Colon (tissue), 2 donors: ENCODE measurements around the gene SLC7A11.

Experiments used
- FAIRE-seq: peaks from 2 replicates; lab custom pipeline; 2012; peaks lifted over from hg19 to GRCh38; lab: Jason Lieb, UNC
- donor health status: control.
- donor health status: control.

Gene SLC7A11

DNA sequence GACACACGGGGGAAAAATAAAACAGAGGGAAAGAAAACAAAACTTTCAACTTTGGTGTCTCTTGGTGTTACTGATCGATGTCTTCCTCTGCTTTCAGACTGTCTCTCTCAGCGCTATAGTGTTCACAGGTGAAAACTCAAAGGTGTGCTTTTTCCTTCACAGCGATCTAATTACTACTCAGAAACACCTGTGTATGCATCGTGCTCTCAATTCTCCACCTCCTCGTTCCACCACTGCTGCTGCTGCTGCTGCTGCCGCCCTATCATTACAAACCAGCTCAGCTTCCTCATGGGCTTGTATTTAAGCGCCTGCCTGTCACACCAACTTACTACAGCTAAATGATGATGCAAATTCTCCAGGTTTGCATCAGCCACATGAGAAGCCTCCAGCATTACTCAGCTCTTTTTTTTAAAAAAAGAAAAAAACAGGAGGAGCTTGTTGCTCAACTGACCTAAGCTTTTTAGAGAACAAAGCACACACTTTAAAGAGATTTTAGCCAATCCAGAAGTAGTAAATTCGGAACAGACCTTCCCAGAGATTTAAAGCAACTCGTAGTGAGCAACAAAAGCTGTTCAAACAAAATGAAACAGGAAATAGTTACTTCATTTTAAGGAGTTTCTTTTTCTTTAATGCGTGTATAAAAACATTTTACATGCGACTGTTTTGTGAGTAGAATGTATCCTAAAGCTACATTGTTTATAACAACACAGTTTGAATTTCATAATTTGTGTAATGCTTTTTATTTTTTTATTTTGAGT lies at the start of gene SLC7A11:
Gene SLC7A11 (minus strand): TSS at position 274 of the 758 bp plus-strand sequence. CDS start 280 bp downstream, outside the sequence.
- peak; percentile 95 for FAIRE-seq

DNA sequence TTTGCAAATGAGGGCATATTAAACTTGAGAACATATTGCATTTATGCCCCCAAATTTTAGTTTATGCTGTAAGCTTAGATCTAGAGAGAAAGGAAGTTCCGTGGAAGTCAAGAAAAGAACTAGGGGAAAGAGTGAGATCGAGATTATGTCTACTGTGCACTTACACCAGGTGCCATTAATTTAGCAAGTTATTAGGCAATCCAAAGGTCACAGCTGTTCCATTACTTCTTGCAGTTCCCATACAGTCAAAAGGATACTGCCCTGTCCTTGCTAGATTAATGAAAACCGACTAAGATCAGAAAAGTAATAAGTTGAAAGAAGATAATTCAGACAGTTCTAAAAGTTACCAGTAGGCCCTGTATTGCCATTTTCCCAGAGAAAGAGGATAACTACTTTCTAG lies 49.3 kb upstream of the SLC7A11 start:
- FAIRE-seq, result no peak

DNA sequence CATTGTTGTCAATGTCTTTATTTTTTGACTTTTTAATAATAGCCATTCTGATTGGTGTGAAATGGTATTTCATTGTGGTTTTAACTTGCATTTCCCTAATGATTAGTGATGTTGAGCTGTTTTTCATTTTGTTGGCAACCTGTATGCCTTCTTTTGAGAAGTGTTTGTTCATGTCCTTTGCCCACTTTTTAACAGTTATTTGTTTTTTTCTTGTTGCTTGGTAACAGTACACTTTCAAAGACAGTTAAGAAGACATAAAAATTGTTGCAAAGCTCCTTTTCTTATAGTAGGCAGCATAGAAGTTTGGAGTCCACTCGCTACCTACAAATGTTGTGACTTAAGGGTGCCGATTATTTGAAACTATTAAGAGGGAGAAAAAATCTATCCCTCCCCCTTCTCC lies 48.7 kb upstream of the SLC7A11 start:
- no peak for FAIRE-seq

DNA sequence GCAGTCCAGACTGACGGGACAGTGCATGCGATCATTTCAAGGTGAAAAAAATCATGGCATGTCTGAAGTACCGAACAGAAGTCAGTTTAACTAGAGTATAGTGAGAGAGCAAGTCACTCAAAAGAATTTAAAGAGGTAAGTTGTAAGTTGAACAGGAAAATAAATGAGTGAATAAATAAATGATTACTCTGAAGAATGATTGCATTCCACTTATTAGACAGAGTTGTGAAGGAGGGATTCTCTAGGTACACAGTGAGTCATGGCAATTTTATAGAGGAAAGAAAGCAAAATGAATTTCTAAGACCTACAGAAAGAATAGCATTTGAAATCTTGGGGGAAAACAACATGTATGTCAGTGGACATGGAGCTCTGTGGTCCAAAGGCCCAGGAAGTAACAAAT lies 37.1 kb upstream of the SLC7A11 start:
- no peak for FAIRE-seq

DNA sequence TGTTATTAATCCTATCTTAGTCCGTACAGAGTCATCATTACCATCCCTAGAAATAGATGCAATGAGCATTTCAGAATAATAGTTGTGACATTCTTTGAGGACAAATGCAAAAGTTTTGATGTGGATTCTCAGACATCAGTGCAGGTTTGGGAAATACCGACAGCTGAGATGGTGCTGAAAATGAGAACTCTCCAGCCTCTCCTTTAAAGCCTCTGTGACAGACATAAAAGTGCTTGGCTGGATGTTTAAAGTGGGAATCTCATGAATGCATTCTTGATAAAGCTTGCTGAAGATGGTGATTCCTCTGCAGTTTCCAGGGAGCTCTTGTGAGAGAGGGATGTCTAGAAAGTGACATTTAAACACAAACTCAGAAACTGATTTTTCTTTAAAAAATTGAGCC lies 35.0 kb upstream of the SLC7A11 start:
- no peak for FAIRE-seq

DNA sequence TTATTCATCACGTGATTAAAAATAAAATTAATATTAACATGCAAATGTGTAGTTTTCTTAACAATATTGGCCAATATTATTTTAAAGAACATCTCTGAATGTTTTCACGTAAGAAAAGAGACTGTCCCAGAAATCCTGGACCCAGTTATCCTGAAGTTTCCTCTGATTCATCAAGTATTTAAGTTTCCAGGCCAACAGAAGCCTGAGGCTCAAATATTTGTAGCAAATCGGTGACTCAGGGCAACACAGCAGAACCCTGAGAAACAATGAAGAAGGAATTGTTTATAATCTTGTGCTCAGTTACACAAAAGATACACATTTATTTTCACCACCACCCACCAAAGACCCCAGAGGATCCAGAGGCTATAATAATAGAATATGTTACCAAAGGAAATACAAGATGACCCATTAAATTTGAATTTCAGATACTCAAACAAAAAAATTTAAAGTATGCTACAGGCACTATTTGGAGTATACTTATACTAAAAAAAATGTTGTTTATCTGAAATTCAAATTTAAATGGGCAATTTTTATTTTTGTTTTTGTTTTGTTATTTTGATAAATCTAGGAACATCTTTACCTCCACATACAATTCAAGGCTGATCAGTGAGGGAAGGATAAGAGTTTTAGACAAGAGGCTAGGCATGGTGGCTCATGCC lies 33.9 kb upstream of the SLC7A11 start:
- no peak for FAIRE-seq

DNA sequence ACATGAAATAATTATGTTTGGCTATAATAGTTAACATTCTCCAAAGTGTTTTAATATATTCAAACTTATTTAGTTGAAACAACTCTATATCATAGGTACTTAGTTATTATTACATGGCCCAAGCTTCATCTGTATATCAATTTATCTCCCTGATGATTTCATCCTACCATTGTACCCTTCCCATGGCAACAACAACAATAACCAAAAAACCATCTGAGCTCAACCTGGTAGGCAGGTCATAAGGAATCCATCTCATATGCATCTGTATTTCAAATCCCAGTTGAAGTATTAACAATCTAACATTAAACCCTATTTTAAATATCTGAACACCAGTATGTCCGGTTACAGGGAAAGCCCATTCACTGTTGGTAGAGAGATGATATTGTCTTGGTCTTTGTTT lies 33.1 kb upstream of the SLC7A11 start:
- FAIRE-seq, result no peak

DNA sequence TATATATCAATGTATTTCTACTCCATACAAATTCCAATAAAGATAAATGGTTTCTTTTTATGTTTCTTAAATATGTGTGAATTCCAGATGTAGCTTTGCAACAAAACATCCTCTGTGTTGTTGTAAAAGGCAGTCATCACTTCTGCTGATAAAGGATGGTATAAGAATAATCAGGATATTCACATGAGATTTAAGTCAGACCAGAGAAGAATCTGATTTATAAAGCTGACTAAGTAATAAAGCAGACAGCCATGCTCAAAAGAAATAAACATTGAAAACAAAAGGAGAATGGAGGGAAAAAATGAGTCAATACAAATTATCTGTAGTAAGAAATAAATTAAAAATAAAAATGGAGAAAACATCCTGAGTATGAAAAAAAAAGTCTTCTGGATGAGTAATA lies 27.0 kb upstream of the SLC7A11 start:
- FAIRE-seq, result no peak

DNA sequence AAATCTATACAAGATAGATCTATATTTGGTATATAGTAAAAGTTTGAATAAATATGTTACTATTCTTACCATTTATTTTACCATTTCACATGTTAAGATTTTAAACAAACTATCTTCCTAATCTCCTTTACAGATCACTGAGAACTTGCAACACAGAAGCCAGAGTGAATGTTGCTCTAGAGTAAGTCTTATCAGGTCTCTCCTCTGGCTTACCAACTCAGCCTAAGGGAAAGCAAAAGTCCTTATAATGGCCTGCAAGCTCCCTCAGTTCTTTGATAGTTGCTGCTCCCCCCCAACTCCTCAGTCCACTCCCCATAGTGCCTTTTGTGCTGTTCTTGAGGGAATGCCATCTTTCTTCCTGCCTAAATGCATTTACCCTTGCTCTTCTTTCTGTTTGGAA lies 25.7 kb upstream of the SLC7A11 start:
- FAIRE-seq, result peak; percentile 18

DNA sequence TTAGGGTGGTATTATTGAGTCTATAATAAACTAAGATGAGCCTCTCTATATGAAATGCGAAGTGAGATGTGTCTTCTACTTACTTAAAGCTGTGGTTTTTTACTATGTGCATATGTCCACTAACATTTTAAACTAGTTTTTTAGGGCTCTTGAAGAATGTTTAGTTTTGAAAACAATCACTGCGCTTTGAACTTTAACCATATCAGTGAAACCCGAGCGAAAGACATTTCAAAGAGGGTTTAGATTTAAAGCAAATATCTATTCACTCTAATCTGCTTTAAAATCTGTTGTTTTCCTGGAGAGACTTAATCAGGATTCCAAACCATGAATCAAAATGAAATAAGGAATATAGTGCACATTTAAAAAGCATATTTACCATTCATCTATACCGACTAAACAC lies 24.8 kb upstream of the SLC7A11 start:
- no peak for FAIRE-seq

DNA sequence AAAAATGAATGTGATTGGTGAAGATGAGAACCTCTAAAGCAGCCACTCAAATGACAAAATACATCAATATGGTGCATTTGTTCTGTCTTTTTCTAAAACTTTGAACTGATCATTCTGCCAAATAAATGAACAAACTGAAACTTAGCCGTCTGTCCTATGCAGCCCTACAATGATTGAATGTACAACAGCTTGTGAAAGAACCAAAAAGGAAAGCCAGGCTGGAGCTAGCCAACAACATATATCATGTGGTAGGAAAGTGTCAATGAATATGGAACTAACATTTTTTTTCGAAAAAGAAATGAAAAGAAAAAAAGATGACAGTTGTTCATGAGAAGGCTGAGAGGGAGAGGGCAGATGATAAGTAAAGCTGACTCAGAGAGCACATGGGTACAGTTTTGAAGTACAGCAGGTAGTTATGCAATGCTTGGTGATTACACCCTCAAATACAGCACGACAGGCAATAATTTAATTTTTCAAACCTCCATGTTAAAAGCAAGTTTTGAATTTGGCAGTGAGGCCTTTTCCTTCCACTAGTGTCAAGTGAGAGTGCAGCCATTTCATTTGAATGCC lies 21.2 kb upstream of the SLC7A11 start:
- FAIRE-seq, result no peak

DNA sequence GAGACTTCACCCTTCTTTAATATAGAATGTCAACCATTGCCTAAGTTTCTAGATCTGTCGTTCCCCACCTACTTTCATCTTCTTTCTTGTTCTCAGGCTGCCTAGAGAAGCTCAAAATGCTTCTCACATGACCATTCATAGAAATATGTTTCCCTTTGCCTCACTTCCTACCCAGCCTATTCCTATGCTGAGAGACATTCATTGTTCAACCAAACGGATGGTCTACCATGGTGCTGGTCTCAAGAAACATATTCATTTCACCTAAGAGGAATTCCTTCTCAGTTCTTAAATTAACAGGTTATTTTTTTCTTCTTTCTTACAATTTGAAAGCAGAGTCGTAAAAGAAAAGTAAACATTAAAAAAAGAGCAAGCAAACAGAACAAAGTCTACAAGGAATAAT lies 20.3 kb upstream of the SLC7A11 start:
- no peak for FAIRE-seq

DNA sequence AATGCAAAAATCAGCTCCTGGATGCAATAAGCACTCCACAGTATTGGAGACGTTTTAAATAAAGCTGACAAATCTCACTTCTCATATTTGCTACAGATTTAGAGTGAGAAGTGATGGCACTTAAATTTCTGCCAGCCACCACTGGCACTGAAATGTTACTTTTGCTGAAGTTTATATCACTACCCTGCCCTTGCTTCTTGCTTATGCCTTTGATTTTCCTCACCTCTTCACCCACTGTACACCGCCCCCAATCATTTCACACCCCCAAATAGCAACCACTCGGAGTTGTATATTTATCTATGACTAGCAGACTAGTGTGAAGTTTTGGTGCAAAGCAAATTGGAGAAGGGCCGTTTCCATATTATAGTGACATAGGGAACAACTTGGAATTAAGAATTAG lies 19.9 kb upstream of the SLC7A11 start:
- FAIRE-seq, result no peak

DNA sequence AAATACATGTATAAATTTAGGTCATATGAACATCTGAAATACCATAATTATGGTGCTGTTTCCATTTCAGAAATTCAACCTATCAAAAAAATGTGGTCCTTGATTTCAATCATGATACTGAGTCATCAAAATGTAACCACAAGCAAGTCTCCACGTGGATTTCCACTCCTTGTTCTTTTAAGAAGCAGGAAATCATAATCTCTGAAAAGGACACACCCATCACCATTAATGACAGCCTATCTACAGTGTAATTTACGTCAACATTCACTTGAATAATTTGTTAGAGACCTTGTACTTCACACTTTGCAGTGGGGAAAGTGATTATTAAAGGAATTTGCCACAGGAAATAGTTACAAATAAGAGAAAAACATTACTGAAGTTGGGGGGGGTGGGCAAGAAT lies 17.7 kb upstream of the SLC7A11 start:
- no peak for FAIRE-seq

DNA sequence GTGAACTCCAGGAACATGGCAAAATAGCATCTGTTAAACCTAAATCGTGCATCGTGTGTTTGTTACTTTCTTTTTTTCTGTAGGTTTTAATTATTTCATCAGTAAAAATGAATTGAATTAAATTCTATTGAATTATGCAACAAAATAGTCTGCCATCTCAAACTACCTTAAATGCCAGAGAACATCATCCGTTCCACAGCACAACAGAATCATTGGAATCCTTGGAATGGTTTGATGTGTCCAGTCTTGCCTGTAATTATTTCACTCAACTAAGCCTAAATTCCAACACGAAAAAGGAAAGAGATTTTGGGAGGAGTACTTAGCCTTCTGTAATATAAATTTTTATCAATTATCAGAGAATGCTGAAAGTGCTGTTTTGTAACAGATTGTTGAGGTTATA lies 17.1 kb upstream of the SLC7A11 start:
- no peak for FAIRE-seq

DNA sequence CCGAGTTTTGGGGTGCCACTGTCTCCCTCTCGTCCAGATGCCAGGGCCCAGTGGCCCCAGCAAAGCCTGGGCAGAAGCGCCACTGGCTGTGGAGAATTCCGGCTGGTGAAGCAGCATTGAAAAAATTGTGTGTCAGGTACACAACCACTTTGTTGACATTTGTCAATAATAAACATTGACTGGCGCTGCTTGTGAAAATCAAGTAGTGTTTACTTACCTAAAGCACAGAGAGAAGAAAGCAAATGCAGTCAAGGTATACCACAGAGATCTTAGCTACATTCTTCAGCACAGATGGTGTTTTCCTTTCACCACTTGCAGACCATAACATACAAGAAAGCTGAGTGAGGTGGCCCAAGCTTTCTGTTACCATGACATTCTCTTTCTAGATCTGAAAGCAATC lies 14.5 kb upstream of the SLC7A11 start:
- FAIRE-seq, result no peak

DNA sequence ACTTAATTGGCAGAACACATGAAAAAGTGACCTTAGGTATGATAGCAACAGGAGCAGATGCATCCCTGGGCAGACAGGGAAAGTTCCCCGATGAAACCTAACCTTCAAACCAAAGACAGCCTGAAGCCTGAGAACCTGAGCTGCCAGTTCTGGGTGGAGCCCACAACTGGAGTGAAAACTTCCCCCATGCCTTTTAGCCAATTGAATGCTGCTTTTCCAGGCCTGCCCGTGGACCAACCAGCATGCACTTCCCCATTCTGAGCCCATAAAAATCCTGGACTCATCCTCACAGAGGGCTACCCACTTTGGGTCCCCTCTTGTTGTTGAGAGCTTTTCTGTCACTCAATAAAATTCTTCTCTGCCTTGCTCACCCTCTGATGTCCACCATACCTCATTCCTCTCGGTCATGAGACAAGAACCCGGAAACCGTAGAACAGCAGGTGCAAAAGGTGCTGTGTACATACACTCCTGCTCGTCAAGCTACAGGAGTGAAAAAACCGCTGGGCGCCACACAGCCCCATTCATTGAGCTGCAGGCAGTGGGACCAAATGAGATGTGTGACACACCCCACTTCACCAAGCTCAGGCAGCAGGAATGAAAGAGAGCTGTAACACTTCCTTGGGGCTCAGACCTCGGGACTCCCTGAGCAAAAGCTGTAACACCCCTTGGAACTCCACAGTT lies 13.9 kb upstream of the SLC7A11 start:
- no peak for FAIRE-seq

DNA sequence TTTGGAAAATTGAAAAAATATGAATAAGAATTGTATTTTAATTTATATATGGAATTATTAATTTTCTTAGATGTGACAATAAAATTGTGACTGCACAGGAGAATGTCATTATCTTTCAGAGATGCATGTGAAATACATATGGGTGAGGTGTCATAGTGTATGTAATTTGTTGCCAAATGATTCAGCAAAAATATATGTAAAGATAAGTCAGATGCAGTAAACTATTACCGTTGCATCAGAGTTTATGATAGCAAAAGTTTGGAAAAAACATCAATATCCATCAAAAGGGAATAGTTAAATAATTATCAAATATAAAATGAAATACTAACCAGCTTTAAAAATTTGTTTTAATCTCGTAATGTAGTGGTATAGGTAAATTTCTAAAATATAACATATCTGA lies 10.4 kb upstream of the SLC7A11 start:
- FAIRE-seq, result no peak

DNA sequence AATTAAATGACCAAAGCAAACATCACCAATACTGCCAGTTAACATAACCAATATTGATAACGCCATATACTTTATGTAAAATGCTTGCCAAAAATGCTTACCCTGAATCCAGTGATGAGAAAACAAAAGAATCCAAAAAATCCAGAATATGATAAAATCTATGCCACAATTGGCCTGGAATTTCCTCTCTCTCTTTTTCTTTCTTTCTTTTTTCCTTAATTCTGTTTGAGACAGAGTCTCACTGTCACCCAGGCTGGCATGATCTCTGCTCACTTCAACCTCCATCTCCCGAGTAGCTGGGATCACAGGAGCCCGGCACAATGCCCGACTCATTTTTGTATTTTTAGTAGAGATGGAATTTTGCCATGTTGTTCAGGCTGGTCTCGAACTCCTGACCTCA lies 9.8 kb upstream of the SLC7A11 start:
- FAIRE-seq, result no peak

DNA sequence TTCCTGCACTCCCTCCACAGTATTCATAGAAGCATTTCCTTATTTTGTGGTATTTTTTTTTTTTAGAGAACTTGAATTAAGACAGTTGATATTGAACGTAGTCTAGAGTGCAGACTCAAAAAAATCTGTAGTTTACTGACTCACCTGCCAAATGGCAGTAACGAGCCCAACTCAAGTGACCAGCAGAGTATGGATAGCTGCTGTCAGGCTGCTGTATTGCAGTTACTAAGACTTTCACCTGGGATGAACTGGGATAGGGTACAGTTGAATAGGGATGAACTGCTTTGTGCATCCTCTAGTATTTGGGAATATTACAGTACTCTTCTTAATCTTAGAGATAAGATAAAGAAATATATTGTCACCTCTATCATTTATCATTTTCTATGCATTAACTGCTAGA lies 7.0 kb upstream of the SLC7A11 start:
- FAIRE-seq, result no peak

DNA sequence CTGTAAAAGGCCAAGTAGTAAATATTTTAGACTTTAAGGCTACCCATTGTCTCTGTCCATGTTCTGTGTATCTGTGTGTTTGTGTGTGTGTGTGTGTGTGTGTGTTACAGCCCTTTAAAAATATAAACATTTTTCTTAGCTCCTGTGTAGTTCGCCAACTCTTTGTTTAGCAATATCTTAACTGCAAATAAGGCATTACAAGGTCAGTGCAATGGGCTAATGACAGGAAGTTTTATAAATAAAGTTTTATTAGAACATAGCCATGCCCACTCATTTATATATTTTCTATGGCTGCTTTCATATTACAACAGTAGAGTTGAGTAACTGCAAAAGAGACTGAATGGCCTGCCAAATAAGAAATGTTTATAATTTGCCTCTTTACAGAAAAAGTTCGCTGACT lies 5.9 kb upstream of the SLC7A11 start:
- FAIRE-seq, result no peak

DNA sequence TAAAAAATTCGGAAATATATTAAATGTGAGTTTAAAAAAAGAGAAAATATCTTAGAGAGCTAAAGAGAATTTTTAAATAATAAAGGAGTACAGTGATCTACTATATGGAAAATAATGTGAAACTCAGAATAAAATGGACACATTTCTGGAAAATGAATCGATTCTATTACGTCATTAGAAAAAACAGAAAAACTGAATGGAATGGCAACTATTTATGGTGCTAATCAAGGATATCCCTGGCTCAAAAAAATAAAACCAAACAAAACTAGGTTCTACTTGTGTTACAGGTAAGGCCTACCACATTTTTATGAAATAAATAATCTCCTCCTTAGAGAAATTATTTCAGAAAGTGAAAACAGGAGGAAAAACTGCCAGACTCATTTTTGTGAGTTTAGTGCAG lies 5.5 kb upstream of the SLC7A11 start:
- peak; percentile 79 for FAIRE-seq

DNA sequence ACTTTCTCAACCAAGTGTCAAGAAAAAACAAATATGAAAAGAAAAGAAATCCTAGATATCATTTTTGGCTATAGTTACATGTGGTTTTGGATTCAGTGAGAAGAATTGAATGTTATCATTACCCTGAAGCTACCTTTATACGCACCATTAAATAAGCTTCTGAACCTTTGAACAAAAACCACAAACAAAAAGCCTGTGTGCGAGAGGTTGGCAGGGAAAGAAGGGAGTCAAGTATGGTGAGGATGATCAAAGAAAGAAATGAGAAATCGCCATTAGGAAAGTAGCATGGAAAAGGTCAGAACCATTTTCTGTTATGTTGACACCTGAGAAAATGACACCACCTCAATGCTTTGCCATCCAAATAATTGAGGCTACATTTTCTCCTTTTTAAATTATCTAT lies 1.2 kb upstream of the SLC7A11 start:
- FAIRE-seq, result no peak
